ENCODE measurements around the gene AVL9.

Gene AVL9

DNA sequence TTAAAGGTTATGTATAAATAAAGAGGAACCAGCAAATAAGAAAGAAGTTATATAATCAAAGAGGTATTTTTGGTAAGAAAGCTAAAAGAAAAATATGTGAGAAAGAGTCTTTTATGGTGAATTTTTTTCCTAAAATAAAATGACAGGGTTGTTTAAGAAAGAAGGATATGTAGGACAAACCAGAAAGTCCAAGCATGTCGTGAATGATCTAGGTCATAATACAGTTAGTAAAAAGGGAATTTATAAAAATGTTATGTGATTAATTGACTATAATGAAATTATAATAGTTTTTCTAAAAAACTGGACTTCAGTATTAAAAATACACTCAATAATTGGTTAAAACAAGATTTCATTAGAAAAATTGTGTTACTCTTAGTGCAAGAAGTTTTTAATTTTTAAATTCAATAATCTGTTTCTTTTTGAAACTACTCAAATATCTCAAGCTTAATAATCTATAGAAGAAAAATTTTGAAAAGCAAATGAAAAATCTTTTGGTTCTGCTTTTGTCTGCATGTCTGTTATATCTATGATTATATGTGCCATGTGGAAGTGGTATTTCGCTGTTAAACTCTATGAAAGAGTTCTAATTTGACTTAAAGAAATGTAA, 23.3 kb downstream of the AVL9 start:
- Histone ChIP-seq H3K9me2 (ENCODE audit: low read depth, low read length) (no peaks in the 10 kb centered on the region), H3K4me2 (ENCODE audit: low read length) (no peak overlapping the region), H3K79me2 (ENCODE audit: insufficient read depth, low read length) (peaks cover 7% of the 10 kb centered on the region; the same call in 1 of the 2 replicates), H3F3A (ENCODE audit: insufficient read depth, low read length) (no peaks in the 10 kb centered on the region), H3K9me3 (ENCODE audit: low read length) (peaks cover 60% of the 10 kb centered on the region), H3K4me3 (ENCODE audit: low read depth, low read length, poor library complexity, severe bottlenecking) (no peak overlapping the region), H3K27ac (ENCODE audit: low read depth, low read length, poor library complexity, severe bottlenecking) (no peak overlapping the region), H4K20me1 (ENCODE audit: insufficient read depth, low read length) (no peaks in the 10 kb centered on the region), H3K4me1 (ENCODE audit: insufficient read depth, low read length, severe bottlenecking) (no peaks in the 10 kb centered on the region), H2AFZ (ENCODE audit: low read length) (no peak overlapping the region), H3K36me3 (ENCODE audit: insufficient read depth, low read length) (peaks cover 60% of the 10 kb centered on the region), H3K27me3 (ENCODE audit: insufficient read depth, low read length) (no peaks in the 10 kb centered on the region), H3K9ac (ENCODE audit: low read length) (no peak overlapping the region)
- no peak for TF ChIP-seq EZH2 (IDR thresholded peaks at IDR 0.05; ENCODE audit: borderline replicate concordance, low read length)
- no peak for TF ChIP-seq CTCF (IDR thresholded peaks at IDR 0.05; ENCODE audit: low read length)

DNA sequence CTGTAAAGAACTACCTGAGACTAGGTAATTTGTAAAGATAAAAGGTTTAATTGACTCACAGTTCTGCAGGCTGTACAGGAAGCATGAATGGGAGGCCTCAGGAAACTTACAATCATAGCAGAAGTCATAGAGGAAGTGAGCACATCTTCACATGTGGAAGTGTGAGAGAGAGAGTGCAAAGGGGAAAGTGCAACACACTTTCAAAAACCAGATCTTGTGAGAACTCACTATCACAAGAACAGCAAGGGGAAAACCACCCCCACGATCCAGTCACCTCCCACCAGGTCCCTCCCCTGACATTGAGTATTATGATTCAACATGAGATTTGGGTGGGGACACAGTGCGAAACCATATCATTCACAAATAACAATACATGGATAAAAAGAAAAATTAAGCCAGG, 24.5 kb downstream of the AVL9 start:
- no peak overlapping the region for H3K27ac ChIP-seq (ENCODE audit: low read depth, low read length, poor library complexity, severe bottlenecking)
- H4K20me1 ChIP-seq (ENCODE audit: insufficient read depth, low read length), result no peaks in the 10 kb centered on the region
- H3K9ac ChIP-seq (ENCODE audit: low read length), result no peak overlapping the region
- no peaks in the 10 kb centered on the region for H3K4me1 ChIP-seq (ENCODE audit: insufficient read depth, low read length, severe bottlenecking)
- peaks cover 7% of the 10 kb centered on the region; the same call in 1 of the 2 replicates for H3K79me2 ChIP-seq (ENCODE audit: insufficient read depth, low read length)
- peaks cover 60% of the 10 kb centered on the region for H3K9me3 ChIP-seq (ENCODE audit: low read length)
- no peak overlapping the region for H3K4me3 ChIP-seq (ENCODE audit: low read depth, low read length, poor library complexity, severe bottlenecking)
- no peak overlapping the region for H2AFZ ChIP-seq (ENCODE audit: low read length)
- H3K4me2 ChIP-seq (ENCODE audit: low read length), result no peak overlapping the region
- H3K9me2 ChIP-seq (ENCODE audit: low read depth, low read length), result no peaks in the 10 kb centered on the region
- peaks cover 54% of the 10 kb centered on the region for H3K36me3 ChIP-seq (ENCODE audit: insufficient read depth, low read length)
- TF ChIP-seq EZH2 (IDR thresholded peaks at IDR 0.05; ENCODE audit: borderline replicate concordance, low read length) (no peak), CTCF (IDR thresholded peaks at IDR 0.05; ENCODE audit: low read length) (no peak)
- H3F3A ChIP-seq (ENCODE audit: insufficient read depth, low read length), result no peaks in the 10 kb centered on the region
- no peaks in the 10 kb centered on the region for H3K27me3 ChIP-seq (ENCODE audit: insufficient read depth, low read length)

GRCh38 chr7:32522746-32523530, 27.6 kb downstream of the AVL9 start:
- H3K4me3 ChIP-seq (ENCODE audit: low read depth, low read length, poor library complexity, severe bottlenecking), result no peak overlapping the region
- H3K9me2 ChIP-seq (ENCODE audit: low read depth, low read length), result no peaks in the 10 kb centered on the region
- no peaks in the 10 kb centered on the region for H3K27me3 ChIP-seq (ENCODE audit: insufficient read depth, low read length)
- TF ChIP-seq CTCF (IDR thresholded peaks at IDR 0.05; ENCODE audit: low read length) (no peak), EZH2 (IDR thresholded peaks at IDR 0.05; ENCODE audit: borderline replicate concordance, low read length) (no peak)
- peaks cover 36% of the 10 kb centered on the region for H3K9me3 ChIP-seq (ENCODE audit: low read length)
- no peak overlapping the region for H3K27ac ChIP-seq (ENCODE audit: low read depth, low read length, poor library complexity, severe bottlenecking)
- peaks cover 36% of the 10 kb centered on the region for H3K36me3 ChIP-seq (ENCODE audit: insufficient read depth, low read length)
- H4K20me1 ChIP-seq (ENCODE audit: insufficient read depth, low read length), result no peaks in the 10 kb centered on the region
- no peak overlapping the region for H3K4me2 ChIP-seq (ENCODE audit: low read length)
- peaks cover 7% of the 10 kb centered on the region; the same call in 1 of the 2 replicates for H3K79me2 ChIP-seq (ENCODE audit: insufficient read depth, low read length)
- no peaks in the 10 kb centered on the region for H3F3A ChIP-seq (ENCODE audit: insufficient read depth, low read length)
- no peaks in the 10 kb centered on the region for H3K4me1 ChIP-seq (ENCODE audit: insufficient read depth, low read length, severe bottlenecking)
- H2AFZ ChIP-seq (ENCODE audit: low read length), result no peak overlapping the region
- no peak overlapping the region for H3K9ac ChIP-seq (ENCODE audit: low read length)
